Raji (cell line): Measurements from ENCODE around the gene SUCLA2.

ENCODE experiments used
- POLR2A ChIP-seq: IDR thresholded peaks from 2 replicates; pipeline ENCODE4 v1.6.1; 2011; ENCODE audit warnings: low read depth, low read length, control low read depth; ENCODE audit not compliant: insufficient read depth

Gene SUCLA2

GRCh38 chr13:48009284-48009683 lies 8.2 kb upstream of the SUCLA2 start:
- TF ChIP-seq POLR2A: no peak

GRCh38 chr13:48006396-48006795 lies 5.3 kb upstream of the SUCLA2 start:
- no peak for TF ChIP-seq POLR2A

DNA sequence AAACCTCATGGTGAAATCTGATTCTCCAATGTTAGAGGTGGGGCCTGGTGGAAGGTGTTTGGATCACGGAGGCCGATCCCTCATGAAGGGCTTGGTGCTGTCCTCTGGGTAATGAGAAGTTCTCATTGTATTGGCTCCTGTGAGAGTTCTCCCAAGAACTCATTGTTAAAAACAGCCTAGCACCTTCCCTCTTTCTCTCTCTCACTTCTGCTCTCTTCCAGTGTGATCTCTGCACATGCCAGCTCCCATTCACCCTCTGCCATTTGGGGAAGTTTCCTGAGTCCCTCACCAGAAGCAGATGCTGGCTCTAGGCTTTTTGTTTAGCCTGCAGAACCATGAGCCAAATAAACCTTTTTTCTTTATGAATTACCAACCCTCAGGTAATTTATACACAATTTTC lies 3.1 kb upstream of the SUCLA2 start:
- no peak for TF ChIP-seq POLR2A

GRCh38 chr13:48000559-48001113 lies 437 bp downstream of the SUCLA2 start:
- TF ChIP-seq POLR2A: no peak

- TF ChIP-seq POLR2A: no peak
Measured at GRCh38 chr13:47999973-48000372, 1.1 kb downstream of the SUCLA2 start.

- no peak for TF ChIP-seq POLR2A
Measured at GRCh38 chr13:47997384-47997783, 3.7 kb downstream of the SUCLA2 start.

- no peak for TF ChIP-seq POLR2A
Measured at GRCh38 chr13:47991859-47992258, 9.2 kb downstream of the SUCLA2 start.

DNA sequence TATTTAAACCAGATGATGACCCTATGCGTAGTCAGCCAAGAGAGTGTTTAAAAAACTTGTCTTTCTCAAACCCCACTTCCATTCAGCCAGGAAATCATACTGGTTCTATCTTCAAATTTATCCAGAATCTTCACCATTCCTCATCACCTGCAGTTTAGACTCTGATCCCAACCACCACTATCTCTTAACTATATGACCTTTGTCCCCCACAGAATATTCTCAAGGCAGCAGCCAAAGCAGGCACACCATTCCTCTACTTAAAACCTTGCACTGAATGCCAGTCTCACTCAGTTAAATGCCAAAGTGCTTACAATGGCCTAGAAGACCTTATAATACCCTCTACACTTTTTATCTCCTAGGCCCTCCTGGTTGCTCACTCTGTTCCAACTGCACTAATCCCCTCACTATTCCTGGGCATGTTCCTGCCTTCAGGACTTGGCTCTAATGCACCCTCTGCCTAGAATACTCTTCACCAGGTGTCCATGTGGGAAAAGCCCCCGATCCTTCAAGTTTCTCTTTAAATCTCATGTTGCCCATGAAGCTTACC lies 10.1 kb downstream of the SUCLA2 start:
- TF ChIP-seq POLR2A: no peak

DNA sequence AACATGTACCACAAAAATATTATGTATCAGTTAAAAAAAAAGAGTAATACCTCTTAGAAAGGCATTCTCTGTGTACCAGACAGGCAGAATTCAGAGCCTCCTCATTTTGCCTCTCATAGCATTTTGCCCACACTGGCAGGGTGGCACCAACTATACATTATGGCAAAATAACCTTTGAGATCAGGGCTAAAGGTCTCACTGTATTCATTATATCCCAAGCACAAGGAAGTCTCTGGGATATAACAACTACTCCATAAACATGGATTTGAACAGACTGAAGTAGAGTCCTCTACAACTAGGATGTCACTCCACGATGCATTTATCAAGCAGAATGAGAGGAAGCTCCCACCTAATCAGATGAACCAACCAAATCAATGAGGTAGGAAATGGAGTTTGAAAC lies 10.6 kb downstream of the SUCLA2 start:
- TF ChIP-seq POLR2A: no peak

DNA sequence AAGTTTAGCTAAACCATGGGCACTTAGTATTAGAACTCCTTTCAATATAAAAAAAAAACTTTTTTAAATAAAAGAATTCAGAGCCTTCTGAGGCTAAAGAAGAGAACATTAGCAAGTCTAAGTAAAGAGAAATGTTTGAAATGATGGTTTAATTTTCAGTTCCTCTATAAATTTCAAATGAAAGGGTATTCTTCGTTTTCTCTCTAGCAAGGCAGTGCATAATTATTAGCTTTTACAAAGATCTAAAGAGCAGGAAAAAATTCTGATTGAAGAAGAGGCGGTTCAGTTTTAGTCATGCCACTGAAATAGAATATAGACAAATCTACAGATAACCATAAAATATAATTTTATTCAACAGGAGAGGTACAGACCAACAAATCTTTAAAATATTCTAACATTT lies 18.0 kb downstream of the SUCLA2 start:
- TF ChIP-seq POLR2A: no peak

DNA sequence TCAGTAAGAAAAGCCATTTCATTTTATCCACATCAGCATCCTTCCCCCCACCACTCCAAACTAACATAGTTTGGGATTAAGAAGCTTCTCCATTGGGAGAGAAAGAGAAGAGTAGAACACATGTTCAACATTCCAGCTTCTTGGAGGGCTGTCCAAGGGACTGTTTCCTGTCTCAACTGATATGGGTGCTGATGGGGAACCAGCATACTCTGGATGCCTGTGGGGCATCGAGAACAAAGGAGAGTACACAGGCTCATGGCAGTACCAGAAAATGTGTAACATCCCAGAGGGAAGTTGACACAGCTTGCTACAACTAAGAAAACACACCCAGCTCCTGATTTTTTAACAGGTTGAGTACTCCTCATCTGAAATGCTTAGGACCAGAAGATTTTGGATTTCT lies 24.7 kb downstream of the SUCLA2 start:
- no peak for TF ChIP-seq POLR2A

- TF ChIP-seq POLR2A: no peak
Measured at GRCh38 chr13:47964863-47965262, 36.2 kb downstream of the SUCLA2 start.

DNA sequence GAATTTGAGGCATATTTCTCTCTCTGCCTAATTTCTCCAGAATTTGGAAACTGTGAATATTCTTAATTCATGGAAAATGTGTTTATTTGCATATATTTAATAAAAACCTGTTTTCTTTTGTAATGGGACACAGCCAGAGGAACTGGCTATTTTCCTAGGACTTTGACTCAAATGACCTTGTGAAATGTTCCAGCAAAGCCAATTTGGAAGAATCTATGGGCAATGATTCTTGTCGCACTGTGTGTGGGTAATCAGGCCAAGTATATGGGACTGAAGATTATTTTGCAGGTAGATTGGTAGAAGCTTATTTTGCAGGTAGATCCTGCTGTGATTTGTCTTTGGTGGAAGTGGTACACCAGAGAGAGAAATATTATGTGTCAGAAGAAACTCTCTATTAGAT lies 38.8 kb downstream of the SUCLA2 start:
- no peak for TF ChIP-seq POLR2A

DNA sequence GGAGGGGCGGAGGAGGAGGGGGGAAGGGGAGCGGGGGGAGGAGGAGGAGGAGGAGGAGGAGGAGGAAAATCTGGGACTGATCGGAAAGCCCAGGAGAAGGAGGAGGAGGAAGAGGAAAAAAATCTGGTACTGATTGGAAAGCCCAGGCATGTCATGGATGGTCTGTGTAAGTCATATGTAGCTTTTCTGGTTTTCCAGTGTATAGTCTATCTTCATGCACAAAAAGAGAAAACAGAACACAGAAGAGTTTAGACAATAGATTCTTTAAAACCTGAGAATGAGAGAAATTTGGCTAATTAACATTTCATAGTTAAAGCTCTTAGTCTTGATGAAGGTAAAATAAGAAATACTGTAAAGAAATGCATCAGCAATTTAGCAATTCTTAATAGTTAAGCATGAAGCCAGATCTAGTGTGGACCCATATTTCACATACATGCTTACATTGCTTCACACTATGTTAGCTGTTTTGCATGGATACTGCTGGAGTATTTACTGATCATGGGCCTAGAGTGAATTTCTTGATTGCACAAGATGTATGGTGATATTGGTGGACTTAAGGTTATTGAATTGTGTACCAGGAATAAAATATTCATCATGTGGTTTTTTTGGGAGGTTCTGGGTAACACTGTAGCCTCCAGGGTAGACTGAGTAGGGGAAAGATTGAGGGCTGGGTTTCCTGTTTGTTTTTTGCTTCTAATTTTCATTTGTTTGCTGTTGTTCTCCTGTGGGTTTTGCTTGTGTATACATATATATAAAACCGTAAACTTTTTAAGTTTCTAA lies 41.4 kb downstream of the SUCLA2 start:
- TF ChIP-seq POLR2A: no peak

- no peak for TF ChIP-seq POLR2A
Measured at GRCh38 chr13:47957073-47957472, 44.0 kb downstream of the SUCLA2 start.

GRCh38 chr13:47955836-47956235 lies 45.2 kb downstream of the SUCLA2 start:
- no peak for TF ChIP-seq POLR2A
